Kidney (tissue), 14 donors: ENCODE measurements around the gene NDUFS8. TPM values are rescaled to one million over a fixed set of nuclear protein-coding genes. Genes with fewer than 3 reads are reported as not detected.

Source experiments
- DNase-seq, 5 donors: peaks; one replicate each; pipeline ENCODE4 v3.0.0-alpha.2; 2013 to 2020
- FAIRE-seq: peaks from 2 replicates; lab custom pipeline; 2012; peaks lifted over from hg19 to GRCh38; lab: Jason Lieb, UNC
- H3K27ac ChIP-seq, 2 donors: one replicate each; pipeline ENCODE4 v1.7.0; 2013; ENCODE audit warnings: low read depth in 2 of 2, low read length in 2 of 2, inconsistent platforms in 1 of 2
- H3K27me3 ChIP-seq: one replicate; pipeline ENCODE4 v1.7.1; 2013; ENCODE audit warnings: low read length, inconsistent platforms; ENCODE audit not compliant: control insufficient read depth, insufficient read depth
- H3K36me3 ChIP-seq, 3 donors: one replicate each; pipeline versions ENCODE4 v1.7.0 to v1.7.1; 2013; ENCODE audit warnings: low read length in 3 of 3, control low read depth in 1 of 3, inconsistent platforms in 1 of 3; ENCODE audit not compliant: insufficient read depth in 3 of 3, control insufficient read depth in 2 of 3
- H3K4me1 ChIP-seq, 3 donors: one replicate each; pipeline versions ENCODE4 v1.7.0 to v1.7.1; 2013; ENCODE audit warnings: low read length in 3 of 3, inconsistent platforms in 1 of 3, low read depth in 1 of 3; ENCODE audit not compliant: control insufficient read depth in 2 of 3, insufficient read depth in 2 of 3
- H3K4me3 ChIP-seq, 3 donors: one replicate each; pipeline versions ENCODE4 v1.7.0 to v1.8.1; 2013; ENCODE audit warnings: low read length in 3 of 3, control low read depth in 1 of 3, inconsistent platforms in 1 of 3
- H3K9ac ChIP-seq, 3 donors: one replicate each; pipeline versions ENCODE4 v1.7.0 to v1.7.1; 2013; ENCODE audit warnings: low read length in 3 of 3, control low read depth in 1 of 3, inconsistent platforms in 1 of 3
- H3K9me3 ChIP-seq, 3 donors: one replicate each; pipeline versions ENCODE4 v1.7.0 to v1.7.1; 2013; ENCODE audit warnings: low read length in 3 of 3, control low read depth in 1 of 3, inconsistent platforms in 1 of 3; ENCODE audit not compliant: control insufficient read depth in 2 of 3, insufficient read depth in 1 of 3
- CTCF ChIP-seq: IDR thresholded peaks from 3 replicates; pipeline ENCODE4 v1.5.1; 2012; ENCODE audit warnings: mild to moderate bottlenecking, moderate library complexity, borderline replicate concordance; ENCODE audit not compliant: insufficient read depth; ENCODE audit errors: extremely low read depth
- intact Hi-C: fragments of 100-400 bp; cut with DNase I; formaldehyde crosslinking; loops from one replicate; pipeline ENCODE4 v1.11.1; 2022
- polyA plus RNA-seq: library from polyadenylated mRNA; stranded (reverse); fragments of 350-450 nt; fragmentation: Illumina TruSeq; extraction: RNeasy Lipid Tissue Mini Kit (QIAGEN cat#74804); gene quantifications from one replicate; pipeline ENCODE4 v1.2.3, GENCODE V29; 2014; ENCODE audit warnings: low read depth, low replicate concordance; ENCODE audit not compliant: insufficient read depth
- total RNA-seq: library from RNA; stranded (reverse); fragmentation: NEBNext Ultra II Directional; extraction: Animal tissue kit (Norgen Biotek cat#: 25700); gene quantifications from one replicate; pipeline ENCODE4 v1.2.1, GENCODE V29; 2021
- donor health status: control.
- donor health status: control.
- donor health status: control.
- donor health status: control.
- donor health status: control.
- donor health status: DM: yes; HTN: yes; CAD: no.
- donor health status: Normal renal cell carcinoma (clear cell type).

Gene NDUFS8
- total and polyA plus RNA-seq, 2 donors from 2014 or later: 144 to 472 TPM

- no peak for TF ChIP-seq CTCF
- Histone ChIP-seq H3K27ac (no peak overlapping the region), H3K4me1 (peaks cover 0 to 2% (median 0%) of the 10 kb centered on the region in 3 donors), H3K9me3 (no peaks in the 10 kb centered on the region), H3K36me3 (peaks cover 0 to 5% (median 0%) of the 10 kb centered on the region in 3 donors), H3K4me3 (no peak overlapping the region), H3K9ac (no peak overlapping the region), H3K27me3 (no peaks in the 10 kb centered on the region)
- FAIRE-seq (no peak), DNase-seq (no peak)
- intact Hi-C loops: no loop called here
These were observed 50.4 kb downstream of the NDUFS8 start for GRCh38 chr11:68080860-68081259.

- peaks cover 0 to 5% (median 0%) of the 10 kb centered on the region in 3 donors for H3K36me3 ChIP-seq
- no peaks in the 10 kb centered on the region for H3K9me3 ChIP-seq
- FAIRE-seq: no peak
- H3K27ac ChIP-seq: no peak overlapping the region
- H3K27me3 ChIP-seq: no peaks in the 10 kb centered on the region
- intact Hi-C loops: no loop called here
- peaks cover 0 to 2% (median 0%) of the 10 kb centered on the region in 3 donors for H3K4me1 ChIP-seq
- H3K4me3 ChIP-seq: no peak overlapping the region
- H3K9ac ChIP-seq: no peak overlapping the region
- no peak for TF ChIP-seq CTCF
- no peak for DNase-seq
These were observed 51.2 kb downstream of the NDUFS8 start for GRCh38 chr11:68081691-68082090.

DNA sequence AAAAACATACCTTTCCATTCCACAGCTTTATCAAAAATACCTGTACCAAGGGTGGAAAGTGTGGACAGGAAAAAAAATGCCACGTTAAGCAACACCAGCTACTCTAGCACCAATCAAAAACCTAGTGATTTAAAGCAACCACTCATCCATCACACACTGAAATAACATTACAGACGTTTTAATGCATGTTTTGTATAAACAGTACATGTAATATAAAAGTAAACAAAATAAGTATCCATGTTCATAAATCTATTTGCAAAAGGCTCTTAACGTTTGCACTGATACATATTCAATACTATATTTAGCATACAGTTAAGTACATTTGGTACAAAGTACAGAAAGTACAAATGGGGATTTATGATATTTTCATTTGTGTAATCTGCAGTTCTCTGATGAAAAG, 52.0 kb downstream of the NDUFS8 start:
- FAIRE-seq: no peak
- TF ChIP-seq CTCF: no peak

GRCh38 chr11:68083517-68083916, 53.0 kb downstream of the NDUFS8 start:
- Histone ChIP-seq H3K4me1 (no peaks in the 10 kb centered on the region), H3K4me3 (no peak overlapping the region), H3K27me3 (no peaks in the 10 kb centered on the region), H3K9ac (no peak overlapping the region), H3K9me3 (no peaks in the 10 kb centered on the region), H3K27ac (no peak overlapping the region), H3K36me3 (peaks cover 0 to 5% (median 0%) of the 10 kb centered on the region in 3 donors)
- DNase-seq (no peak), FAIRE-seq (no peak)
- intact Hi-C loops: no loop called here
- no peak for TF ChIP-seq CTCF

More for the DNA sequence above, 52.0 kb downstream of the NDUFS8 start:
- Histone ChIP-seq H3K36me3 (peaks cover 0 to 5% (median 0%) of the 10 kb centered on the region in 3 donors), H3K27ac (no peak overlapping the region), H3K27me3 (no peaks in the 10 kb centered on the region), H3K9me3 (no peaks in the 10 kb centered on the region), H3K9ac (no peak overlapping the region), H3K4me1 (peaks cover 0 to 1% (median 0%) of the 10 kb centered on the region in 3 donors), H3K4me3 (no peak overlapping the region)
- intact Hi-C loops: no loop called here
- DNase-seq: no peak
